Thymus (tissue), 11 donors: Measurements from ENCODE around the gene TUBAL3. TPM values are rescaled to one million over a fixed set of nuclear protein-coding genes. Genes with fewer than 3 reads are reported as not detected.

Experiments
- DNase-seq, 9 donors: peaks; one replicate each; pipeline ENCODE4 v3.0.0-alpha.2; 2013; ENCODE audit warnings: low spot score in 9 of 9, low read depth in 6 of 9, missing footprints in 1 of 9
- H3K27ac ChIP-seq, 2 donors: one replicate each; pipeline ENCODE4 v1.5.1; 2013; ENCODE audit warnings: control low read depth in 1 of 2, low read depth in 1 of 2, low read length in 1 of 2, mild to moderate bottlenecking in 1 of 2, moderate library complexity in 1 of 2
- H3K27me3 ChIP-seq, 2 donors: one replicate each; pipeline ENCODE4 v1.5.1; 2013; ENCODE audit warnings: low read length in 1 of 2; ENCODE audit not compliant: control insufficient read depth in 2 of 2, insufficient read depth in 1 of 2
- H3K36me3 ChIP-seq, 2 donors: one replicate each; pipeline ENCODE4 v1.5.1; 2013; ENCODE audit warnings: low read length in 1 of 2, mild to moderate bottlenecking in 1 of 2, moderate library complexity in 1 of 2; ENCODE audit not compliant: control insufficient read depth in 2 of 2, insufficient read depth in 2 of 2
- H3K4me1 ChIP-seq, 2 donors: one replicate each; pipeline ENCODE4 v1.5.1; 2013; ENCODE audit warnings: low read length in 2 of 2; ENCODE audit not compliant: control insufficient read depth in 2 of 2, insufficient read depth in 2 of 2
- H3K4me3 ChIP-seq, 2 donors: one replicate each; pipeline ENCODE4 v1.5.1; 2013; ENCODE audit warnings: low read length in 2 of 2, control low read depth in 1 of 2, mild to moderate bottlenecking in 1 of 2
- H3K9me3 ChIP-seq, 2 donors: one replicate each; pipeline ENCODE4 v1.5.1; 2013; ENCODE audit warnings: low read length in 1 of 2, mild to moderate bottlenecking in 1 of 2; ENCODE audit not compliant: control insufficient read depth in 2 of 2, insufficient read depth in 1 of 2
- WGBS: extraction: QIAGEN DNeasy Blood & Tissue Kit; methylation state at CpG from one replicate; pipeline ENCODE4 v1.1.7; 2013; 5-methylcytosine and 5-hydroxymethylcytosine counted together
- polyA plus RNA-seq: library from polyadenylated mRNA; stranded (reverse); fragments of 200-250 nt; gene quantifications from one replicate; pipeline ENCODE4 v1.2.3, GENCODE V29; 2013
- total RNA-seq: library from RNA; stranded (reverse); fragments of 120-200 nt; gene quantifications from one replicate; pipeline ENCODE4 v1.2.4, GENCODE V29; 2013
- donor health status: healthy.

The TUBAL3 gene
- total and polyA plus RNA-seq, 2 donors = 0.46 to 1.3 TPM

GRCh38 chr10:5373307-5373706 is 31.3 kb downstream of the TUBAL3 start:
- WGBS = 95% methylated on average over 4 of the region's 4 CpGs
- Histone ChIP-seq H3K27ac (no peak overlapping the region), H3K36me3 (no peaks in the 10 kb centered on the region), H3K4me1 (no peaks in the 10 kb centered on the region), H3K27me3 (no peaks in the 10 kb centered on the region), H3K9me3 (peaks cover 0 to 4% of the 10 kb centered on the region in 2 donors), H3K4me3 (no peak overlapping the region)
- no peak for DNase-seq

GRCh38 chr10:5370493-5371352 is 33.9 kb downstream of the TUBAL3 start:
- DNase-seq = no peak
- H3K27me3 ChIP-seq = no peaks in the 10 kb centered on the region
- H3K36me3 ChIP-seq = no peaks in the 10 kb centered on the region
- WGBS = 90% methylated on average over 28 of the region's 28 CpGs
- H3K4me1 ChIP-seq = no peaks in the 10 kb centered on the region
- no peak overlapping the region for H3K27ac ChIP-seq
- H3K9me3 ChIP-seq = peaks cover 0 to 4% of the 10 kb centered on the region in 2 donors
- H3K4me3 ChIP-seq = no peak overlapping the region

- no peak overlapping the region for H3K27ac ChIP-seq
- no peak overlapping the region for H3K4me3 ChIP-seq
- H3K9me3 ChIP-seq = peaks cover 2 to 4% of the 10 kb centered on the region in 2 donors
- H3K4me1 ChIP-seq = no peaks in the 10 kb centered on the region
- H3K36me3 ChIP-seq = no peaks in the 10 kb centered on the region
- H3K27me3 ChIP-seq = peaks cover 0 to 5% of the 10 kb centered on the region in 2 donors
- 72% methylated on average over 16 of the region's 16 CpGs for WGBS
- DNase-seq = no peak
These were observed 35.1 kb downstream of the TUBAL3 start for GRCh38 chr10:5369362-5370158.

GRCh38 chr10:5365928-5366327 is 38.7 kb downstream of the TUBAL3 start:
- H3K36me3 ChIP-seq = no peaks in the 10 kb centered on the region
- peaks cover 0 to 2% of the 10 kb centered on the region in 2 donors for H3K9me3 ChIP-seq
- no peaks in the 10 kb centered on the region for H3K4me1 ChIP-seq
- 27% methylated on average over 5 of the region's 5 CpGs for WGBS
- H3K27me3 ChIP-seq = peaks cover 0 to 18% of the 10 kb centered on the region in 2 donors
- H3K27ac ChIP-seq = no peak overlapping the region
- no peak for DNase-seq
- no peak overlapping the region for H3K4me3 ChIP-seq

GRCh38 chr10:5364890-5365338 is 39.7 kb downstream of the TUBAL3 start, which contains the start of gene UCN3:
TSS of gene UCN3 (plus strand) at chr10:5364966. CDS start at chr10:5373721, 8,755 bp downstream.
- Histone ChIP-seq H3K9me3 (peaks cover 0 to 2% of the 10 kb centered on the region in 2 donors), H3K36me3 (no peaks in the 10 kb centered on the region), H3K4me1 (no peaks in the 10 kb centered on the region), H3K27me3 (peaks cover 0 to 24% of the 10 kb centered on the region in 2 donors), H3K4me3 (no peak within 1 kb of the TSS), H3K27ac (no peak within 1 kb of the TSS)
- WGBS = 88% methylated on average over 21 of the region's 21 CpGs
- no peak for DNase-seq

- Histone ChIP-seq H3K36me3 (no peaks in the 10 kb centered on the region), H3K27me3 (peaks cover 0 to 24% of the 10 kb centered on the region in 2 donors), H3K9me3 (peaks cover 0 to 2% of the 10 kb centered on the region in 2 donors), H3K4me3 (no peak overlapping the region), H3K4me1 (no peaks in the 10 kb centered on the region), H3K27ac (no peak overlapping the region)
- DNase-seq = no peak
- WGBS = 96% methylated on average over 11 of the region's 11 CpGs
These were observed 40.3 kb downstream of the TUBAL3 start for GRCh38 chr10:5364374-5364773.

GRCh38 chr10:5362873-5363272 is 41.8 kb downstream of the TUBAL3 start:
- peaks cover 0 to 2% of the 10 kb centered on the region in 2 donors for H3K9me3 ChIP-seq
- H3K36me3 ChIP-seq = no peaks in the 10 kb centered on the region
- no peak overlapping the region for H3K27ac ChIP-seq
- peaks cover 0 to 24% of the 10 kb centered on the region in 2 donors for H3K27me3 ChIP-seq
- no peak for DNase-seq
- no peaks in the 10 kb centered on the region for H3K4me1 ChIP-seq
- no peak overlapping the region for H3K4me3 ChIP-seq

- no peak for DNase-seq
- Histone ChIP-seq H3K36me3 (no peaks in the 10 kb centered on the region), H3K4me1 (no peaks in the 10 kb centered on the region), H3K27ac (no peak overlapping the region), H3K27me3 (peaks cover 0 to 24% of the 10 kb centered on the region in 2 donors), H3K9me3 (peaks cover 0 to 2% of the 10 kb centered on the region in 2 donors), H3K4me3 (no peak overlapping the region)
- 96% methylated on average over 4 of the region's 4 CpGs for WGBS
These were observed 42.7 kb downstream of the TUBAL3 start for GRCh38 chr10:5361966-5362365.
